ENCODE data around the gene LAIR1.

LAIR1 gene

GRCh38 chr19:54338521-54338920 is 26.2 kb downstream of the LAIR1 start:
- no peak overlapping the region for H3K4me3 ChIP-seq (ENCODE audit: low read depth, low read length)
- no peak for TF ChIP-seq CTCF (IDR thresholded peaks at IDR 0.05; ENCODE audit: low read depth, low read length)

- no peak overlapping the region for H3K4me3 ChIP-seq (ENCODE audit: low read depth, low read length)
- no peak for TF ChIP-seq CTCF (IDR thresholded peaks at IDR 0.05; ENCODE audit: low read depth, low read length)
Measured at GRCh38 chr19:54337858-54338230, 26.9 kb downstream of the LAIR1 start.

- no peak overlapping the region for H3K4me3 ChIP-seq (ENCODE audit: low read depth, low read length)
- TF ChIP-seq CTCF (IDR thresholded peaks at IDR 0.05; ENCODE audit: low read depth, low read length): no peak
Measured at GRCh38 chr19:54336893-54337857, 27.6 kb downstream of the LAIR1 start.

GRCh38 chr19:54335979-54336892 is 28.5 kb downstream of the LAIR1 start:
- H3K4me3 ChIP-seq (ENCODE audit: low read depth, low read length): no peak overlapping the region
- TF ChIP-seq CTCF (IDR thresholded peaks at IDR 0.05; ENCODE audit: low read depth, low read length): no peak

GRCh38 chr19:54335164-54335563 is 29.6 kb downstream of the LAIR1 start:
- no peak for TF ChIP-seq CTCF (IDR thresholded peaks at IDR 0.05; ENCODE audit: low read depth, low read length)
- H3K4me3 ChIP-seq (ENCODE audit: low read depth, low read length): no peak overlapping the region

GRCh38 chr19:54333586-54334298 is 31.0 kb downstream of the LAIR1 start:
- no peak for TF ChIP-seq CTCF (IDR thresholded peaks at IDR 0.05; ENCODE audit: low read depth, low read length)
- H3K4me3 ChIP-seq (ENCODE audit: low read depth, low read length): no peak overlapping the region
